Liver (tissue), 9 donors: ENCODE results near the gene ITGBL1. TPM values are rescaled to one million over a fixed set of nuclear protein-coding genes. Genes with fewer than 3 reads are reported as not detected.
A peak's percentile ranks its signal among the peaks of the same experiment; 100 is the strongest.

ENCODE experiments used
- DNase-seq: peaks from one replicate; pipeline ENCODE4 v3.0.0-alpha.2; 2017; ENCODE audit warnings: low spot score
- H3K27ac ChIP-seq, 2 donors: one replicate each; pipeline ENCODE4 v1.7.0; 2013; ENCODE audit warnings: inconsistent platforms in 2 of 2, low read length in 2 of 2, control low read depth in 1 of 2, low read depth in 1 of 2, mild to moderate bottlenecking in 1 of 2
- H3K27me3 ChIP-seq, 4 donors: one replicate each; pipeline versions ENCODE4 v1.6.1 to v1.7.0; 2013; ENCODE audit warnings: low read length in 3 of 4, inconsistent platforms in 1 of 4, mild to moderate bottlenecking in 1 of 4, moderate library complexity in 1 of 4; ENCODE audit not compliant: control insufficient read depth in 4 of 4, insufficient read depth in 4 of 4
- H3K36me3 ChIP-seq, 4 donors: one replicate each; pipeline versions ENCODE4 v1.6.1 to v1.7.0; 2013; ENCODE audit warnings: low read length in 3 of 4, mild to moderate bottlenecking in 3 of 4, low read depth in 1 of 4, moderate library complexity in 1 of 4; ENCODE audit not compliant: control insufficient read depth in 4 of 4, insufficient read depth in 3 of 4
- H3K4me1 ChIP-seq, 4 donors: one replicate each; pipeline versions ENCODE4 v1.6.1 to v1.7.0; 2013; ENCODE audit warnings: low read length in 3 of 4, mild to moderate bottlenecking in 3 of 4, moderate library complexity in 1 of 4; ENCODE audit not compliant: control insufficient read depth in 4 of 4, insufficient read depth in 4 of 4
- H3K4me3 ChIP-seq, 3 donors: one replicate each; pipeline versions ENCODE4 v1.6.1 to v1.7.0; 2013; ENCODE audit warnings: low read length in 3 of 3, control low read depth in 1 of 3, low read depth in 1 of 3, mild to moderate bottlenecking in 1 of 3
- H3K9ac ChIP-seq, 2 donors: one replicate each; pipeline ENCODE4 v1.7.0; 2013; ENCODE audit warnings: low read length in 2 of 2, mild to moderate bottlenecking in 2 of 2, moderate library complexity in 2 of 2, control low read depth in 1 of 2, low read depth in 1 of 2
- H3K9me3 ChIP-seq, 4 donors: one replicate each; pipeline versions ENCODE4 v1.6.1 to v1.7.0; 2013; ENCODE audit warnings: low read length in 3 of 4; ENCODE audit not compliant: control insufficient read depth in 4 of 4
- CTCF ChIP-seq: fragments of 150-350 bp; IDR thresholded peaks from 2 replicates; pipeline ENCODE4 v1.5.1; 2017; ENCODE audit warnings: improper control_type of control experiment, low read depth, low read length; ENCODE audit not compliant: missing input control
- EGR1 ChIP-seq, 2 donors: IDR thresholded peaks; 2 replicates each; pipeline ENCODE4 v1.6.1; 2016 to 2018; ENCODE audit warnings: antibody characterized with exemption in 2 of 2, low read depth in 2 of 2
- FOXA1 ChIP-seq: IDR thresholded peaks from 2 replicates; pipeline ENCODE4 v1.6.1; 2016; ENCODE audit warnings: antibody characterized with exemption
- FOXA2 ChIP-seq: IDR thresholded peaks from 2 replicates; pipeline ENCODE4 v1.6.1; 2016; ENCODE audit warnings: antibody characterized with exemption
- GABPA ChIP-seq, 2 donors: IDR thresholded peaks in 1 of 2; conservative IDR thresholded peaks in 1 of 2; 2 replicates each; pipeline ENCODE4 v1.6.1; 2016; ENCODE audit warnings: antibody characterized with exemption in 2 of 2, mild to moderate bottlenecking in 1 of 2, moderate library complexity in 1 of 2
- HNF4A ChIP-seq, 2 donors: conservative IDR thresholded peaks; 2 replicates each; pipeline ENCODE4 v1.6.1; 2016; ENCODE audit warnings: antibody characterized with exemption in 2 of 2, mild to moderate bottlenecking in 2 of 2
- HNF4G ChIP-seq: IDR thresholded peaks from 2 replicates; pipeline ENCODE4 v1.6.1; 2016; ENCODE audit warnings: antibody characterized with exemption
- JUND ChIP-seq, 2 donors: IDR thresholded peaks; 2 replicates each; pipeline ENCODE4 v1.6.1; 2016; ENCODE audit warnings: antibody characterized with exemption in 2 of 2
- MAX ChIP-seq: IDR thresholded peaks from 2 replicates; pipeline ENCODE4 v1.6.1; 2016; ENCODE audit warnings: antibody characterized with exemption
- NR2F2 ChIP-seq: IDR thresholded peaks from 2 replicates; pipeline ENCODE4 v1.6.1; 2016; ENCODE audit warnings: antibody characterized with exemption
- RAD21 ChIP-seq, 2 donors: IDR thresholded peaks; 2 replicates each; pipeline ENCODE4 v1.6.1; 2016; ENCODE audit warnings: antibody characterized with exemption in 2 of 2, mild to moderate bottlenecking in 2 of 2
- REST ChIP-seq: IDR thresholded peaks from 2 replicates; pipeline ENCODE4 v1.6.1; 2016; ENCODE audit warnings: antibody characterized with exemption, mild to moderate bottlenecking
- RXRA ChIP-seq, 2 donors: IDR thresholded peaks; 2 replicates each; pipeline ENCODE4 v1.6.1; 2017 to 2018; ENCODE audit warnings: antibody characterized with exemption in 2 of 2, mild to moderate bottlenecking in 1 of 2
- SP1 ChIP-seq: IDR thresholded peaks from 2 replicates; pipeline ENCODE4 v1.6.1; 2018; ENCODE audit warnings: antibody characterized with exemption, mild to moderate bottlenecking
- TAF1 ChIP-seq: conservative IDR thresholded peaks from 2 replicates; pipeline ENCODE4 v1.6.1; 2016; ENCODE audit warnings: antibody characterized with exemption, mild to moderate bottlenecking
- YY1 ChIP-seq: IDR thresholded peaks from 2 replicates; pipeline ENCODE4 v1.6.1; 2016; ENCODE audit warnings: antibody characterized with exemption, mild to moderate bottlenecking
- WGBS: extraction: QIAGEN DNeasy Blood & Tissue Kit; methylation state at CpG from one replicate; pipeline ENCODE4 v1.1.7; 2013; 5-methylcytosine and 5-hydroxymethylcytosine counted together
- polyA plus RNA-seq, 2 donors: library from polyadenylated mRNA; stranded (reverse) in 1 of 2; unstranded in 1 of 2; fragments of 200-250 nt in 1 of 2; fragments of >200 nt in 1 of 2; fragmentation: Nextera tagmentation in 1 of 2; extraction: Ambion mirVana in 1 of 2; gene quantifications; one replicate each; pipeline versions ENCODE4 v1.2.1 to v1.2.3, GENCODE V29; 2013 to 2015
- total RNA-seq, 2 donors: library from RNA; depleted of rRNA; stranded (reverse); fragments of >200 nt; gene quantifications; one replicate each; pipeline ENCODE4 v1.2.3, GENCODE V29; 2014
- TF ChIP-seq, protein P1 (sequence below): IDR thresholded peaks from 2 replicates; pipeline ENCODE4 v1.6.1; 2016; ENCODE audit warnings: antibody characterized with exemption
- TF ChIP-seq, protein P2 (sequence below): IDR thresholded peaks from 2 replicates; pipeline ENCODE4 v1.6.1; 2016; ENCODE audit warnings: antibody characterized with exemption
- donor health status: healthy.
- donor health status: healthy.
- donor health status: healthy.
- donor health status: healthy.
- donor health status: healthy.

The ITGBL1 gene
- total and polyA plus RNA-seq, 4 donors = 0.28 to 2.2 (median 1.2) TPM

GRCh38 chr13:101738336-101738735 lies 285.9 kb downstream of the ITGBL1 start (continued):
- no peak for TF ChIP-seq CTCF

DNA sequence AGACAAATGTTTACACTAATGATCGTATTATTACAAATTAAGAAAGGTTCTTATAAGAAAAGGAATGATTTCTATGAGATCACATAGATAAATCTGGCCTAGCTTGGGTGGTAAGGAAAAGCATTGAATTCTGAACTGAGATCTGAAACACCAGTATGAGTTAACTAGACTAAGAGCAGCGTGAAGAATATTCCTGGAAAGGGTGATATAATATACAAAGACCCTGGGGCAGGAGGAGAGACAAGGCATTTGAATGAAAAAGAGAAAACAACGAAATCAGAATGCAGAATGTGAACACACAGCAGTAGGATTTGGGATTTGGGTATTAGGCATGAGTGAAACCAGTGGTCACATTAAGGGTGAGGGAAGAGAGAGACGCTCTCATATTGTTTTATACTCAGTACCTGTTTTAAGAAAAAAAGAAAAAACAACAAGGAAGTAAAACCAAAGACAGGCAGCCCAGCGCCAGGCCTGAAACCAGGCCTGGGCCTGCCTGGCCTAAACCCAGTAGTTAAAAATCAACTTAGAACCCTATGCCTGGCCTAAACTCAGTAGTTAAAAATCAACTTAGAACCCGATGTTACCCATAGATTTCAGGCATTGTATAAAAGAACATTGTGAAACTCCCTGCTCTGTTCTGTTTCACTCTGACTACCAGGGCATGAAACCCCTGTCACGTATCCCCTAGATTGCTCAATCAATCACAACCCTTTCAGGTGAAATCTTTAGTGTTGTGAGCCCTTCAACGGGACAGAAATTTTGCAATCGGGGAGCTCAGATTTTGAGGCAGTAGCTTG lies 287.1 kb downstream of the ITGBL1 start:
- Histone ChIP-seq H3K27ac (peak overlapping the region; percentile 89 to 94), H3K4me3 (no peak overlapping the region), H3K9ac (peak overlapping the region; percentile 38 to 74), H3K4me1 (peaks cover 2 to 26% (median 10%) of the 10 kb centered on the region in 4 donors), H3K27me3 (no peaks in the 10 kb centered on the region), H3K36me3 (no peaks in the 10 kb centered on the region), H3K9me3 (no peaks in the 10 kb centered on the region)
- 34% methylated on average over 9 of the region's 9 CpGs for WGBS
- no peak for DNase-seq
- TF ChIP-seq FOXA1 = peak; percentile 83
- peak; percentile 65 to 67 for TF ChIP-seq RAD21 (IDR thresholded peaks at IDR 0.05)
- TF ChIP-seq RXRA (IDR thresholded peaks at IDR 0.05) = peak; percentile 80 to 93
- peak; percentile 90 for TF ChIP-seq SP1
- TF ChIP-seq HNF4A (conservative IDR thresholded peaks at IDR 0.05) = peak; percentile 78 to 84
- TF ChIP-seq NR2F2 = peak; percentile 29
- TF ChIP-seq, protein P1, sequence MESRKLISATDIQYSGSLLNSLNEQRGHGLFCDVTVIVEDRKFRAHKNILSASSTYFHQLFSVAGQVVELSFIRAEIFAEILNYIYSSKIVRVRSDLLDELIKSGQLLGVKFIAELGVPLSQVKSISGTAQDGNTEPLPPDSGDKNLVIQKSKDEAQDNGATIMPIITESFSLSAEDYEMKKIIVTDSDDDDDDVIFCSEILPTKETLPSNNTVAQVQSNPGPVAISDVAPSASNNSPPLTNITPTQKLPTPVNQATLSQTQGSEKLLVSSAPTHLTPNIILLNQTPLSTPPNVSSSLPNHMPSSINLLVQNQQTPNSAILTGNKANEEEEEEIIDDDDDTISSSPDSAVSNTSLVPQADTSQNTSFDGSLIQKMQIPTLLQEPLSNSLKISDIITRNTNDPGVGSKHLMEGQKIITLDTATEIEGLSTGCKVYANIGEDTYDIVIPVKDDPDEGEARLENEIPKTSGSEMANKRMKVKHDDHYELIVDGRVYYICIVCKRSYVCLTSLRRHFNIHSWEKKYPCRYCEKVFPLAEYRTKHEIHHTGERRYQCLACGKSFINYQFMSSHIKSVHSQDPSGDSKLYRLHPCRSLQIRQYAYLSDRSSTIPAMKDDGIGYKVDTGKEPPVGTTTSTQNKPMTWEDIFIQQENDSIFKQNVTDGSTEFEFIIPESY = peak; percentile 94
- peak; percentile 76 for TF ChIP-seq FOXA2
- peak; percentile 39 for TF ChIP-seq HNF4G
- peak in 1 of 2 donors; percentile 81 for TF ChIP-seq EGR1 (IDR thresholded peaks at IDR 0.05; ENCODE audit: low read depth in 2 of 2)
- TF ChIP-seq TAF1 = peak; percentile 26
- TF ChIP-seq, protein P2, sequence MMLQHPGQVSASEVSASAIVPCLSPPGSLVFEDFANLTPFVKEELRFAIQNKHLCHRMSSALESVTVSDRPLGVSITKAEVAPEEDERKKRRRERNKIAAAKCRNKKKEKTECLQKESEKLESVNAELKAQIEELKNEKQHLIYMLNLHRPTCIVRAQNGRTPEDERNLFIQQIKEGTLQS = peak; percentile 72
- TF ChIP-seq JUND (IDR thresholded peaks at IDR 0.05) = peak; percentile 76 to 91
- TF ChIP-seq GABPA (IDR thresholded peaks at IDR 0.05 in 1 of 2, conservative IDR thresholded peaks at IDR 0.05 in 1 of 2) = no peak
- TF ChIP-seq YY1 = peak; percentile 89
- TF ChIP-seq CTCF = no peak
- peak; percentile 83 for TF ChIP-seq REST
- peak; percentile 89 for TF ChIP-seq MAX
